Adrenal gland (tissue), 5 donors: Measurements from ENCODE around the gene TSHZ2.

Source experiments
- POLR2A ChIP-seq, 2 donors: fragments of 450-650 bp; IDR thresholded peaks; one replicate each; pipeline ENCODE4 v1.6.1; 2017; ENCODE audit warnings: antibody characterized with exemption in 2 of 2, mild to moderate bottlenecking in 2 of 2, moderate library complexity in 1 of 2
- TF ChIP-seq, protein P1 (sequence below), 6 experiments: fragments of 450-650 bp in 4 of 6; fragments of 200-600 bp in 2 of 6; sonication (generic) in 1 of 6; IDR thresholded peaks; 1 replicate in 5 of 6; 2 replicates in 1 of 6; pipeline versions ENCODE4 v1.5.1 to v1.8.0; 2016 to 2021; ENCODE audit warnings: antibody characterized with exemption in 6 of 6, mild to moderate bottlenecking in 2 of 6, moderate library complexity in 1 of 6
- donor health status: DM: no; HTN: no; CAD: no.

DNA sequence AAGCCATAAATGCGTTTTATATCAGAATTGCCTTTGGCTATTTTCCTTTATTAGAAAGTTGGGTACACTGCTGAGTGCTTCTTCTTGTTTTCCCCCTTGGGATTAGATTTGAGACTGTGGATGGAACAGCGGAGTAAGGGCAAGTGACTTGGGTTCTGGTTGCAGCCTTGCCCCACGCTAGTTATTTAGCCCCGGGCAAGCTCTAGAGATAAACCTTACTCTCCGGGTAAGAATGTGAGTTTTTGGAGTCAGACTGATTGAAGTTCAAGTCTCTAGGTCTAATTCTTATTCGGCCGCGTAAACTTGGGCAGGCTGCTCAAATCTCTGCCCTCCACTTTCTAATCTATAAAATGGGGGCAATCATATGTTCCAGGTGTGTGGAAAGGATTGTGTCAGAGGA, 8.9 kb downstream of the TSHZ2 start:
- TF ChIP-seq, protein P1, sequence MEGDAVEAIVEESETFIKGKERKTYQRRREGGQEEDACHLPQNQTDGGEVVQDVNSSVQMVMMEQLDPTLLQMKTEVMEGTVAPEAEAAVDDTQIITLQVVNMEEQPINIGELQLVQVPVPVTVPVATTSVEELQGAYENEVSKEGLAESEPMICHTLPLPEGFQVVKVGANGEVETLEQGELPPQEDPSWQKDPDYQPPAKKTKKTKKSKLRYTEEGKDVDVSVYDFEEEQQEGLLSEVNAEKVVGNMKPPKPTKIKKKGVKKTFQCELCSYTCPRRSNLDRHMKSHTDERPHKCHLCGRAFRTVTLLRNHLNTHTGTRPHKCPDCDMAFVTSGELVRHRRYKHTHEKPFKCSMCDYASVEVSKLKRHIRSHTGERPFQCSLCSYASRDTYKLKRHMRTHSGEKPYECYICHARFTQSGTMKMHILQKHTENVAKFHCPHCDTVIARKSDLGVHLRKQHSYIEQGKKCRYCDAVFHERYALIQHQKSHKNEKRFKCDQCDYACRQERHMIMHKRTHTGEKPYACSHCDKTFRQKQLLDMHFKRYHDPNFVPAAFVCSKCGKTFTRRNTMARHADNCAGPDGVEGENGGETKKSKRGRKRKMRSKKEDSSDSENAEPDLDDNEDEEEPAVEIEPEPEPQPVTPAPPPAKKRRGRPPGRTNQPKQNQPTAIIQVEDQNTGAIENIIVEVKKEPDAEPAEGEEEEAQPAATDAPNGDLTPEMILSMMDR (IDR thresholded peaks at IDR 0.05), result no peak
- no peak for TF ChIP-seq POLR2A (IDR thresholded peaks at IDR 0.05)
